HG02852 (cell line): Measurements from ENCODE around the gene BNIP1.

Source experiments
- ATAC-seq: cut with Tn5 transposase; IDR thresholded peaks from one replicate; pipeline ENCODE4 v1.9.1; 2021; ENCODE audit warnings: mild to moderate bottlenecking, moderate library complexity; ENCODE audit not compliant: unreplicated experiment

Gene BNIP1

GRCh38 chr5:173208296-173208695 is 64.0 kb downstream of the BNIP1 start:
- ATAC-seq: no peak

DNA sequence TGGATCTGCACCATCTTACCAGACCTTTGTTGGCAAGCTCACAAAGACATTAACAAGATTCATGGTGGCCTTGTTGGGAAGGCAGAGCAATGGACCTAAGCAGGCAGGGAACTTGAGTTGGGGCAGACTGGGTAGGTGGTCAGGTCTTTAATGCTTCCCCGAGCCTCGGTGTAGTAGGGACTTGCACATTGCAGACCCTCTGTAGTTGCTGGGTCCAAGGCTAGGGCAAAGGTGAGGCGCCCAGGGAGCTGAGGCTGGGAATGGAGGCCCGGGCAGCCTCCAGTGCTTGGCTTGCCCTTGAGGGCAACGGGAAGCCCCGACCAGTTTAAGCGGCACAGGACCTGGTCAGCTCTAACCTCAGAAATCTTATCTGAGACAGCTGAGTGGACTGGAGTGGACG is 66.5 kb downstream of the BNIP1 start:
- ATAC-seq: no peak

DNA sequence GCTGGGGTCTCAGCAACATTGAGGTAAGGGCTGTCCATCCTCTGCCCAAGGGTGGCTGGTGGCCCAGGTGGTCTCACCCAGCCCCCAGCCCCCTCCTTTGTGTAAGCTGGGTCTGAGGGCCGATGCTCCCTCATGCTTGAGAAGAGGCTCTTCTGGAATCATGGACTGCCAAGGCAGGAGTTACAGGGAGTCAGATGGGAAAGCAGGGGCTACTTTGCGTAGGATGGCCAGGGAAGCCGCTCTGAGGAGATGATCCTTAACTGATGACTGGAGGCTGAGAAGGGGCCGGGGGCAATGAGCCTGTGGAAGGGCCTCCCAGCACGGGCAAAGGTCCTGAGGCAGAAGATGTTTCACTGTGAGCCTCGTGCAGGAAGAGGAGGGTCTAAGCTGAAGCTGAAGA is 67.0 kb downstream of the BNIP1 start:
- ATAC-seq: no peak

DNA sequence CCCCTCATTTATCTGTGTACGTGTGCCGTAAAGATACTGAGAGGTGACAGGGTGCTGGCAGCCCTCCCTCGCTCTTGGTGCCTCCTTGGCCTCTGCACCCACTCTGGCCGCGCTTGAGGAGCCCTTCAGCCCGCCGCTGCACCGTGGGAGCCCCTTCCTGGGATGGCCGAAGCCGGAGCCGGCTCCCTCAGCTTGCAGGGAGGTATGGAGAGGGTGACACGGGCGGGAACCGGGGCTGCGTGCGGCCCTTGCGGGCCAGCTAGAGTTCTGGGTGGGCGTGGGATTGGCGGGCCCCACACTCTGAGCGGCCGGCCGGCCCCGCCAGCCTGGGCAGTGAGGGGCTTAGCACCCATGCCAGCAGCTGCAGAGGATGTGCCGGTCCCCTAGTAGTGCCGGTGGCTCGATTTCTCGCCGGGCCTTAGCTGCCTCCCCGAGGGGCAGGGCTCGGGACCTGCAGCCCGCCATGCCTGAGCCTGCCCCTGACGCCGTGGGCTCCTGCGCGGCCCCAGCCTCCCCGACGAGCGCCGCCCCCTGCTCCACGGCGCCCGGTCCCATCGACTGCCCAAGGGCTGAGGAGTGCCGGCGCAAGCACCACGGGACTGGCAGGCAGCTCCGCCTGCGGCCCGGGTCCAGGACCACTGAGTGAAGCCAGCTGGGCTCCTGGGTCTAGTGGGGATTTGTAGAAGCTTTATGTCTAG is 69.1 kb downstream of the BNIP1 start:
- ATAC-seq: no peak
